ENCODE data around the gene PXDN. TPM values are rescaled to one million over a fixed set of nuclear protein-coding genes. Genes with fewer than 3 reads are reported as not detected.

Gene PXDN
- total and polyA plus RNA-seq, 2 of the 13 experiments (the other 11 are each of a cell fraction or from before 2014, with no cell fraction given), result not detected

- Histone ChIP-seq H3K4me3 (replicated peaks in 1 of 3; ENCODE audit: insufficient read depth in 1 of 3, low read depth in 2 of 3, low read length in 3 of 3) (no peak overlapping the region), H3K27me3 (ENCODE audit: control insufficient read depth in 1 of 2, insufficient read depth in 2 of 2, low read length in 2 of 2) (peaks cover 8 to 68% of the 10 kb centered on the region in 2 experiments), H3K9me3 (ENCODE audit: low read length) (no peaks in the 10 kb centered on the region), H2AFZ (ENCODE audit: low read length) (no peak overlapping the region), H3K79me2 (ENCODE audit: insufficient read depth, low read length) (no peaks in the 10 kb centered on the region), H3K4me2 (ENCODE audit: low read depth, low read length) (no peak overlapping the region), H4K20me1 (ENCODE audit: insufficient read depth, low read length) (no peaks in the 10 kb centered on the region), H3K27ac (ENCODE audit: extremely low read length, insufficient read depth, low read length) (no peak overlapping the region), H3K9ac (ENCODE audit: insufficient read depth, low read depth, low read length) (no peak overlapping the region), H3K36me3 (replicated peaks in 1 of 2; ENCODE audit: control insufficient read depth in 1 of 2, insufficient read depth in 2 of 2, low read length in 2 of 2) (no peaks in the 10 kb centered on the region), H3K4me1 (ENCODE audit: insufficient read depth, low read length) (no peaks in the 10 kb centered on the region)
- intact Hi-C loops (cut with micrococcal nuclease; ENCODE audit: unreplicated experiment), result no loop called here
- ATAC-seq (no peak), DNase-seq (ENCODE audit: low spot score) (no peak), FAIRE-seq (no peak)
- CTCF ChIA-PET (ENCODE audit: low intra/inter-chr PET ratio, low total read pairs), result no interaction called here
- BruUV-seq (replicated peaks), result no TSS peak
- no peak for TF ChIP-seq ZNF660 (CRISPR knock-in tag; IDR thresholded peaks at IDR 0.05; ENCODE audit: borderline replicate concordance, low read depth)
- no peak for TF ChIP-seq ZFY (CRISPR knock-in tag; IDR thresholded peaks at IDR 0.05)
- no peak for TF ChIP-seq ONECUT2 (CRISPR knock-in tag; IDR thresholded peaks at IDR 0.05)
- no peak for TF ChIP-seq ZNF703 (CRISPR knock-in tag; IDR thresholded peaks at IDR 0.05; ENCODE audit: borderline replicate concordance)
- no peak for TF ChIP-seq ZNF557 (CRISPR knock-in tag; IDR thresholded peaks at IDR 0.05)
- no peak for TF ChIP-seq RERE (CRISPR knock-in tag; IDR thresholded peaks at IDR 0.05; ENCODE audit: low read depth)
- TF ChIP-seq NFYB (CRISPR knock-in tag; IDR thresholded peaks at IDR 0.05), result no peak
- no peak for TF ChIP-seq DMTF1 (CRISPR knock-in tag; IDR thresholded peaks at IDR 0.05)
- POLR2A ChIA-PET, result no interaction called here
- WGBS (ENCODE audit: low lambda C conversion rate), result 18% methylated on average over 6 of the region's 7 CpGs
- in situ Hi-C loops (cut with HindIII; ENCODE audit: extremely low pct_ligation_motif_present, low pct_unique_long_range_greater_than_20kb), result no loop called here
Measured at GRCh38 chr2:1613731-1614354, 130.5 kb downstream of the PXDN start.
